ENCODE measurements around the gene GABRG3. TPM values are rescaled to one million over a fixed set of nuclear protein-coding genes. Genes with fewer than 3 reads are reported as not detected.

Gene GABRG3
- total RNA-seq, 1 donor from 2014 or later: 2.6 TPM

DNA sequence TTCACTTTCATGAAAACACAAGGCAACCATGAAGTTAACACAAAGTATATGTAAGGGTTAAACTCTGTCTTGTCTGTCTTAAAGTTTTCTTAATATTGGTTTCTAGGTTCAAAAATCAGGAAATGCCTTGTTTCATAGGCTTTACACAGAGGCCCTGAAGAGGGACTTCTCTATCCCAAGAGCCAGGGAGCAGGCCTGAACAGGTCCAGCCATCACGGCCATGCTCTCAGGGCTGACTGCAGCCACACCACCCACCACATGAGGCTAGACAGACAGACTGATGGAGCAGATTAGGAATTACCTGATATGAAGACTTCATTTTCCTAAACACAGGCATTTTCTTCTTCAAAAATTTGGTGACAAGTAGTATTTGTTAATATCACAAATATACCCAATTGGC lies 502.9 kb downstream of the GABRG3 start:
- Mint-ChIP-seq H3K4me1 (ENCODE audit: unreplicated experiment) (no peaks in the 10 kb centered on the region), H3K36me3 (no peaks in the 10 kb centered on the region), H3K27me3 (no peaks in the 10 kb centered on the region), H3K9me3 (no peaks in the 10 kb centered on the region), H3K27ac (no peak overlapping the region), H3K4me3 (no peak overlapping the region)
- DNase-seq (ENCODE audit: extremely low spot score, unreplicated experiment): no peak
- TF ChIP-seq, protein P1, sequence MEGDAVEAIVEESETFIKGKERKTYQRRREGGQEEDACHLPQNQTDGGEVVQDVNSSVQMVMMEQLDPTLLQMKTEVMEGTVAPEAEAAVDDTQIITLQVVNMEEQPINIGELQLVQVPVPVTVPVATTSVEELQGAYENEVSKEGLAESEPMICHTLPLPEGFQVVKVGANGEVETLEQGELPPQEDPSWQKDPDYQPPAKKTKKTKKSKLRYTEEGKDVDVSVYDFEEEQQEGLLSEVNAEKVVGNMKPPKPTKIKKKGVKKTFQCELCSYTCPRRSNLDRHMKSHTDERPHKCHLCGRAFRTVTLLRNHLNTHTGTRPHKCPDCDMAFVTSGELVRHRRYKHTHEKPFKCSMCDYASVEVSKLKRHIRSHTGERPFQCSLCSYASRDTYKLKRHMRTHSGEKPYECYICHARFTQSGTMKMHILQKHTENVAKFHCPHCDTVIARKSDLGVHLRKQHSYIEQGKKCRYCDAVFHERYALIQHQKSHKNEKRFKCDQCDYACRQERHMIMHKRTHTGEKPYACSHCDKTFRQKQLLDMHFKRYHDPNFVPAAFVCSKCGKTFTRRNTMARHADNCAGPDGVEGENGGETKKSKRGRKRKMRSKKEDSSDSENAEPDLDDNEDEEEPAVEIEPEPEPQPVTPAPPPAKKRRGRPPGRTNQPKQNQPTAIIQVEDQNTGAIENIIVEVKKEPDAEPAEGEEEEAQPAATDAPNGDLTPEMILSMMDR (conservative IDR thresholded peaks at IDR 0.05): no peak

DNA sequence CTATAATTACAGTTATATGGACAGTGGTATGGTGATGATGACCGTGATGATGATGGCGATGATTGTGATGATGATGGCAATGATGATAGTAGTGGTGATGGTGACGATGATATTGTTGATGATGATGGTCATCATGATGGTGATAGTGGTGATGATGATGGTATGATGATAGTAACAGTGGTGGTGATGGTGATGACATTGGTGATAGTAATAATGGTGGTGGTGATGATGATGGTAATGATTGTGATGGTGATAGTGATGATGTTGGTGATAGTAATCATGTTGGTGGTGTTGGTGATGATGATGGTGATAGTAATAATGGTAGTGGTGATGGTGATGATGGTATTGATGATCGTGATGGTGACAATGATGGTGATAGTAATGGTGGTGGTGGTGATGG lies 504.4 kb downstream of the GABRG3 start:
- no peak for DNase-seq (ENCODE audit: extremely low spot score, unreplicated experiment)
- no peaks in the 10 kb centered on the region for H3K27me3 Mint-ChIP-seq
- H3K4me3 Mint-ChIP-seq: no peak overlapping the region
- no peaks in the 10 kb centered on the region for H3K9me3 Mint-ChIP-seq
- TF ChIP-seq, protein P1 (conservative IDR thresholded peaks at IDR 0.05): no peak
- H3K27ac Mint-ChIP-seq: no peak overlapping the region
- no peaks in the 10 kb centered on the region for H3K36me3 Mint-ChIP-seq
- H3K4me1 Mint-ChIP-seq (ENCODE audit: unreplicated experiment): no peaks in the 10 kb centered on the region

DNA sequence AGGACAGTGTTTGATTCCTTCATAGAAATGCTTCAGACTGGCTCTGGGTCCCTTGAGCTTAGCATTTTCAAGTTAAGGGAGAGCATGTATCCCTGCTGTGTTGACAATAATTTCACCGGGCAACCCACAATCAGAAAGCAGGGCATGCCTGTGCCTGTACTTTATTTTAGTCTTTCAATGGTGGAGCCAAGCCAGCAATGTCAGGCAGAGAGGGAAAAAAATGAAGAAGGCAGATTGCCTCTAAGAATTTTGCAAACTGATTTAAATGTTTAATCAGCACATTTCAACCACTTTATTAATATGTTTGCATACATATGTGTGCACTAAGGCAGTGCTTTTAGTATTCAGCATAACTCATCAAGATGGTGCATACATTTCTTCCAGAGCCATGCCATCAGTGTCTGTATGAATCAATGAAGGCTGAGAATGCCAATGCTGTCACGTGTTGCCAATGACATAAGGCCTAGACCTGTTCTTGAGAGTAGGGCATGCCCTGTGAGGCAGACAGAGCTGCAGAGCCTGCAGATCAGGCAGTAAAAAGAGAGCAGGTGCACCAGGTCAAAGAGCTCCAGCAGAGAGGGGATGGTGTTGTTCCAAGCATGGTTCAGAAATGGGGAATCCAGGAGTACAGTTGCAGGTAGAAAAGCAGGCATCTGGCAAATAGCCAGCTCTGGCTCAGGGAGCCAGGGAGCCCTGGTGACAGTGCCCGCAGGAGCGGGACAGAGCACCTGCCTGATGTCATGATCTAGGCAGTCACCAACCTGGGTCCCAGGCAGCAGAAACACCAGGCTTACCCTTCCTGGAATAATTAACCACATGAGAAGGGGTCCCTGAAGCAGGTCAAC lies 508.5 kb downstream of the GABRG3 start:
- Mint-ChIP-seq H3K4me1 (ENCODE audit: unreplicated experiment) (no peaks in the 10 kb centered on the region), H3K4me3 (no peak overlapping the region), H3K36me3 (no peaks in the 10 kb centered on the region), H3K27ac (no peak overlapping the region), H3K27me3 (no peaks in the 10 kb centered on the region), H3K9me3 (no peaks in the 10 kb centered on the region)
- TF ChIP-seq, protein P1 (conservative IDR thresholded peaks at IDR 0.05): no peak
- DNase-seq (ENCODE audit: extremely low spot score, unreplicated experiment): no peak

DNA sequence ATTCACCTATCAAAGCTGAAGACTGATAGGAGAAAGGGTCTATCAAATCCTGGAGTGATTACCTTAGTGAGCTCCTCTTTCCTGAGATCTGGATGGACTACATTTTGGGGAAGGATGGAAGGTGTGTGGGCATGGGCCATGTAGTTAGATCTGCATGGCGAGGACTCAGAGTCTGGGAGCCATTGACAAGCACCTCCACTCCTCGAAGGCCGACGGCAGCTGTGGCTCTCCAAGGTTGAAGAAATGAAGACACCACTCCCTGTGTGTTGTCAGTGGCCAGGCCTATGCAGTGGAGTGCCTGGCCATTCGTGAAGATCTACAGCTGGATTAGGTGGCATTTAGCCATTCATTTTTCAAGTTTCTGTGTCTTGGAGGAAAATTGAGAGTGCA lies 509.2 kb downstream of the GABRG3 start:
- Mint-ChIP-seq H3K9me3 (no peaks in the 10 kb centered on the region), H3K4me3 (no peak overlapping the region), H3K4me1 (ENCODE audit: unreplicated experiment) (no peaks in the 10 kb centered on the region), H3K27me3 (no peaks in the 10 kb centered on the region), H3K27ac (no peak overlapping the region), H3K36me3 (no peaks in the 10 kb centered on the region)
- TF ChIP-seq, protein P1 (conservative IDR thresholded peaks at IDR 0.05): no peak
- no peak for DNase-seq (ENCODE audit: extremely low spot score, unreplicated experiment)

DNA sequence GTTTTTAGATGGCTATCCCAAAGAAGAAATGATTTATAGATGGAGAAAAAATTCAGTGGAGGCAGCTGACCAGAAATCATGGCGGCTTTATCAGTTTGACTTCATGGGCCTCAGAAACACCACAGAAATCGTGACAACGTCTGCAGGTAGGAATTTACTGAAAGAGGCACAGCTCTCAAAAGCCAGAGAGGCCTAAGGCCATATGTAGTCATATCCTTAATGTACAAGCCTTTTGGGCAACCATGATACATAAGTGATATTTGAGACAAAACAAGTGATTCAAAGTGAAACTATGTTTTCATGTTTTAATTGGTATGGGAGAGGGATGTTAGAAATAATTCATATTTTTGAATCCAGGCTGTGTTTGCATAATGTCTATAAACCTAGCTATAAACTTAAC lies 509.7 kb downstream of the GABRG3 start:
- Mint-ChIP-seq H3K4me3 (no peak overlapping the region), H3K36me3 (no peaks in the 10 kb centered on the region), H3K27ac (no peak overlapping the region), H3K27me3 (no peaks in the 10 kb centered on the region), H3K9me3 (no peaks in the 10 kb centered on the region), H3K4me1 (ENCODE audit: unreplicated experiment) (no peaks in the 10 kb centered on the region)
- DNase-seq (ENCODE audit: extremely low spot score, unreplicated experiment): no peak
- TF ChIP-seq, protein P1 (conservative IDR thresholded peaks at IDR 0.05): no peak

Data from type B pancreatic cell (in vitro differentiated cells).